ENCODE results near the gene KRT82. TPM values are rescaled to one million over a fixed set of nuclear protein-coding genes. Genes with fewer than 3 reads are reported as not detected.

Gene KRT82
- total RNA-seq, 2 experiments from 2014 or later = not detected

DNA sequence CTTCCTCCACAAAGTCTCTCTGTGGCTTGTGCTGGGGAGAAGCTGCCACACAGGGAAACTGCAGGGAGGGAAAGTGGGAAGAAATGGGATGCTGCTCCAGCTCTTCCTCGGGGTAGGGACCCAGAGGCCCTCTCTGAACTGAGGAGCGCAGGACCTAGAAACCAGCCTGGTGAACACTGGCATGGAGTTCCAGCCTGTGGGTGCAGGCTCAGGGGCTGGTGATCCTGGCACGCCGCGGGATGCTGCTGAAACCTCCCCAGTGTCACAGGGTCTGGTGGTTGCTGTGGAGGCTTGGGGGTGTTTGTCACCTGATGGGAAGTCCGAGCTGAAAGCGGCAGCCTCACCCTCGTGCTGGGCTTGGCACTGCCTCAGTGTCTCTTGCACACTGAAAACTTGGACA, 33.3 kb upstream of the KRT82 start:
- no peaks in the 10 kb centered on the region for H3K4me1 Mint-ChIP-seq
- no peaks in the 10 kb centered on the region for H3K9me3 Mint-ChIP-seq
- H3K27ac Mint-ChIP-seq = no peak overlapping the region
- DNase-seq = no peak
- no peak overlapping the region for H3K4me3 Mint-ChIP-seq
- H3K36me3 Mint-ChIP-seq = no peaks in the 10 kb centered on the region
- peaks cover 38% of the 10 kb centered on the region for H3K27me3 Mint-ChIP-seq

DNA sequence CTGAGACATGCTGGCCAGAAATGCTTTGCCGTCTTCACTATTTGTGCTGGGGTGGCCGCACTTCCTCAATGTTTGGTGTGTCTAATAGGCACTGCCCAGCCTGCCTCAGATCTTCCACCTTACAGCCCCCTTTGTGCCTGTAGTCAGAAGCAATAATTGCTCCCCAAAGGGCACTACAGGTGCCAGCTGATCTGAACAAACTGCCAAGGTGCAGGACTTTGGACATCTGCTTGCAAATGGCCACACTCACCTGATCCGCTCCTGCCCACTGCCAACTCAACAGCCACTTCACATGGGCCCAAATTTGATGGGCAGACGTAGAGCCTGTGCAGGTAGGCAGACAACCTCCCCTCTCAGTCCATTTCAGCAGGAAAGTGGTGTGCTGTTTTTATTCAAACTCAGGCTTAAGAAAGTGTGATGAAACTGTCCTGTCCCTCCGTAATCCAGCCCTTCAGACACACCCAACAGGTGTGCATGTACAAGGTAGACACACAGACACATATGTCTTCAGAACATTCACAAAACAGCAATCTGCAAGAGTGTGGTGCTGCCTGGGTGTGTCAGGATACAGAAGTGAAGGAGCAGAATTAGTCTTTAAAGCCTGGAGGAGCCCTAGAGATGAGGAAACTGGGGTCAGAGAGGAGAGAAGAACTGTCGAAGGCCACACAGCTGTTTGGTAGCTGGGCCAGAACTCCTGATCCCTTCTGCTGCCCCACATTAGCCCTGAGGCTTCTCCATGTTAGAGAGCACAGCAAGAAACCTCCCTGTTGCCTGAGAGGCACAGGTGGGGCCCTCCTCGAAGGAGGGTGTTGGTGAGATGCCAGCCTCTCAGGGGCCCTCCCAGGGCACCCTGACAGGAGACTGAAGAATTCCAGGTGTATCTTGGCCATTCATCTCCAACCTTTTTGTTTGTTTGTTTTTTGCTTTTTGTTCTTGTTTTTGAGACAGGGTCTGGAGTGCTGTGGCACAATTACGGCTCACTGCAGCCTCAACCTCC, 32.5 kb upstream of the KRT82 start:
- no peak overlapping the region for H3K27ac Mint-ChIP-seq
- no peaks in the 10 kb centered on the region for H3K9me3 Mint-ChIP-seq
- DNase-seq = no peak
- H3K4me3 Mint-ChIP-seq = no peak overlapping the region
- peaks cover 32% of the 10 kb centered on the region for H3K27me3 Mint-ChIP-seq
- H3K4me1 Mint-ChIP-seq = no peaks in the 10 kb centered on the region
- no peaks in the 10 kb centered on the region for H3K36me3 Mint-ChIP-seq

GRCh38 chr12:52437508-52437907, 31.4 kb upstream of the KRT82 start:
- peaks cover 29% of the 10 kb centered on the region for H3K27me3 Mint-ChIP-seq
- H3K27ac Mint-ChIP-seq = no peak overlapping the region
- H3K4me3 Mint-ChIP-seq = no peak overlapping the region

GRCh38 chr12:52436828-52437474, 30.8 kb upstream of the KRT82 start:
- Mint-ChIP-seq H3K4me3 (no peak overlapping the region), H3K27ac (no peak overlapping the region), H3K27me3 (peaks cover 24% of the 10 kb centered on the region), H3K36me3 (no peaks in the 10 kb centered on the region), H3K9me3 (no peaks in the 10 kb centered on the region), H3K4me1 (no peaks in the 10 kb centered on the region)
- DNase-seq = no peak

More at GRCh38 chr12:52437508-52437907, 31.4 kb upstream of the KRT82 start:
- DNase-seq = no peak
- no peaks in the 10 kb centered on the region for H3K36me3 Mint-ChIP-seq
- H3K4me1 Mint-ChIP-seq = no peaks in the 10 kb centered on the region
- H3K9me3 Mint-ChIP-seq = no peaks in the 10 kb centered on the region

DNA sequence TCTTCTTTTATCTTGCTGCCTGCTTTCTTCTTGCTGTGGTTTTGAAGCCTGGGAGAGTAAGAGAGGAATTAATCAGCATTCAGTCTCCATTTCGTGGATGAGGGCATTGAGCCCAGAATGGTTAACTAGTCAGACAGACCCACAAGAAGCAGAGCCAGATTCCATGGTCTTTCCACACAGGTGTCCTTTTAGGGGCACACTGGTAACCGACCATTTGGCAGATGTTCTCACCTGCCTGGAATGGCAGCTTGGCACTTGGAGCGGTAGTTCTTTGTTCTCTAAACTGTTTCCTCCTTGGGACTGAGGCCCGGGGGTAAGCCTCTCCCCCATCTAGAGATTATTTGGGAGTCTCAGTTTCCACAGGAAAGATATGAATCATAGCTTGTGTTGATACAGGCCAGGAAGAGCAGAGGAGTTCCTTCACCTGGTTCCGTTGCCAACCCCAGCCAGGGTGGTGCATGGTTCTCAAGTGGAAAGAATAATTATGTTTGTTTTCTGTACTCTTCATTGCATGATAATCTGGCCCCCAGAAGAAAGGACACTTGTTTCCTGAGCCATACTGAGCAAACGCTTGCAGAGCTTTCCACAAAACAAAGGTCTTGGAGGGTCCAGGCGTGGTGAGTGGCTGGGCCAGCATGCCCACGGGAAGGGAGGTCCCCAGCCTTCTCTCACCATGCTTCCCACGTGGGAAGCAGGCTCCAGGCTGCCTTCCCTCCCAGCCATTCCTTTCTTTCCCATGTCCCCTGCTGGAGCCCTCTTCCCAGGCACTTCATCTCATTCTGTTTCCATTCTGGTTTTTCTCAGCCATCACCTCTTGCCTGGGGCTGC, 30.1 kb upstream of the KRT82 start:
- Mint-ChIP-seq H3K9me3 (no peaks in the 10 kb centered on the region), H3K27ac (no peak overlapping the region), H3K4me3 (no peak overlapping the region)

DNA sequence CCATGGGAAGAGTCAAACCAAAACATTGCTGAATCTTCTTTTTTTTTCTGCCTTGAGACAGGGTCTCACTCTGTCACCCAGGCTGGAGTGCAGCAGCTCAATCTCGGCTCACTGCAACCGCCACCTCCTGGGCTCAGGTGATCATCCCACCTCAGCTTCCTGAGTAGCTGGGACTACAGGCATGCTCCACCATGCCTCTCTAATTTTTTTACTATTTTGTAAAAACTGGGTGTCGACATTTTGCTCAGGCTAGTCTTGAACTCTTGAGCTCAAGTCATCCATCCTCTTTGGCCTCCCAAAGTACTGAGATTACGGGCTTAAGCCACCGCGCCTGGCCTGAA, 29.5 kb upstream of the KRT82 start:
- H3K27me3 Mint-ChIP-seq = peaks cover 16% of the 10 kb centered on the region
- no peak overlapping the region for H3K27ac Mint-ChIP-seq
- no peaks in the 10 kb centered on the region for H3K36me3 Mint-ChIP-seq
- no peak overlapping the region for H3K4me3 Mint-ChIP-seq
- no peaks in the 10 kb centered on the region for H3K9me3 Mint-ChIP-seq
- DNase-seq = no peak
- H3K4me1 Mint-ChIP-seq = no peaks in the 10 kb centered on the region

More for the DNA sequence above, 30.1 kb upstream of the KRT82 start:
- Mint-ChIP-seq H3K4me1 (no peaks in the 10 kb centered on the region), H3K36me3 (no peaks in the 10 kb centered on the region), H3K27me3 (peaks cover 21% of the 10 kb centered on the region)
- no peak for DNase-seq

DNA sequence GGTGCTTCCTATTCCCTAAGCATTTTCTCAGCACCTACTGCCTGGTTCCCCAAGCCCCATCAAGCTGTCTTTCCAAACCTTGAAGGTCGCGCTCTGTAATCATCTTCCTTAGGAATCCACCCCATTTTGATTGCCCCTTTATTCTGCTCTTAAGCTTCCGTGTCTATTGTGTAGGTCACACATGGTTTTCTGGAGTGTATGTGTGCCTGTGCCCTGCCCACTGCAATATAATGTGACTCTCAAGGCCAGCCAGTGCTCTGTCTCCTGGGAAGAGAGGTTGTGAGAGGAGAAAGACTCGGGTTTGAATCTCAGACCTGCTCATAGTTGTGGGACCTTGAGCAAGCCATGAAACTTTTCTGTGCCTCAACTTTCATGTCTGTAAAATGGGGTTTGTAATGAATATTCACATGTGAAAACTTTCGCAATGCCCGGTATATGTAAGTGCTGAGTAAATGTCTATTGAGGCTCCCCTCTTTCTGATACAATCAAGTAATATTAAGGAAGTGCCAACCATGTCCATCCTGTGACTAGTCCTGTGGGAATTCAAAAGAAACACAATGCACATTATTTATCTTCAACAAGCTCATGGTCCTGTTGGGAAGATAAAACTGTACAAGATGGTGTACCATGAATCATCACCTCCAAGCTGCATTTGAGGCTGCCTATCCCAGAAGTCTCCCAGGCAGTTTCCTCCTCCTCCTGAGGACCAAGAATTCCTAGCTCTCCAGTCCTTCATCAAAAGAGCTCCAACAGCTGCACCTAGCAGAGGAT, 28.8 kb upstream of the KRT82 start:
- Mint-ChIP-seq H3K9me3 (no peaks in the 10 kb centered on the region), H3K4me1 (no peaks in the 10 kb centered on the region), H3K36me3 (no peaks in the 10 kb centered on the region), H3K27me3 (peaks cover 22% of the 10 kb centered on the region), H3K27ac (no peak overlapping the region), H3K4me3 (no peak overlapping the region)
- no peak for DNase-seq

DNA sequence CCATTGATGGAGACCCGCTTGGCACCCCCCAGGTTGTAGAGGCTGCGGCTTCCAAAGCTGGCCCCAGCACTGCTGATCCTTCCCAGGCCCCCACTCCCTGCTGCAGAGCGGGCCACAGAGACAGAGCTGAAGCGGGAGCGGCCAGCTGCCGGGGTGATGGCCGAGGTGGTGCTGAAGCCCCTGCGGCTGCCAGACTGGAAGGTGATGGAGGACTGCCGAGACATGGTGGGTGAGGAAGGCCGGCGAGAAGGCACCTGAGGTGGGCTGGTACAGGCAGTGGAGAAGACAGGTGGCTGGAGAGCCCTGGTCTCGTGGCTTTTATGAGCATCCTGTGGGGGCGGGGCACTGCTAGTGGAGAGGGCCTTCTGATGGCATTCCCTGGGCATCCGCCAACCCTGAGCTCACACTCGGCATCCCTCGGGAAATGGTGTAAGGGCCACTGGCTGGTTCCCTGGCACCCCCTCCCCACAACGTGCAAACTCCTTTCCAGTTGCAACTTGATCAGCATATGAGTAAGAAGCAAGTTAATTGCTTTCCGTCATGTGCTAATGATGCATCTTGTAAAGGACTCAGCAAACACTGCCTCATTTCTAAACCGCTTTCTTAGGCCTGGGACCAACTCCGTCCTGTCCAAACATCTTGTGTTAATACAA, 28.1 kb upstream of the KRT82 start, which contains the start of gene KRT75:
Gene KRT75 (minus strand): TSS at position 291 of the 653 bp plus-strand sequence. CDS start 67 bp downstream, at position 224.
- Mint-ChIP-seq H3K4me3 (no peak within 1 kb of the TSS), H3K27me3 (peaks cover 23% of the 10 kb centered on the region), H3K4me1 (no peaks in the 10 kb centered on the region), H3K9me3 (no peaks in the 10 kb centered on the region), H3K36me3 (no peaks in the 10 kb centered on the region), H3K27ac (no peak within 1 kb of the TSS)
- no peak for DNase-seq

GRCh38 chr12:52433501-52434080, 27.5 kb upstream of the KRT82 start:
- H3K36me3 Mint-ChIP-seq = no peaks in the 10 kb centered on the region
- H3K4me1 Mint-ChIP-seq = no peaks in the 10 kb centered on the region
- peaks cover 23% of the 10 kb centered on the region for H3K27me3 Mint-ChIP-seq
- H3K9me3 Mint-ChIP-seq = no peaks in the 10 kb centered on the region
- no peak for DNase-seq
- H3K27ac Mint-ChIP-seq = no peak overlapping the region
- no peak overlapping the region for H3K4me3 Mint-ChIP-seq

DNA sequence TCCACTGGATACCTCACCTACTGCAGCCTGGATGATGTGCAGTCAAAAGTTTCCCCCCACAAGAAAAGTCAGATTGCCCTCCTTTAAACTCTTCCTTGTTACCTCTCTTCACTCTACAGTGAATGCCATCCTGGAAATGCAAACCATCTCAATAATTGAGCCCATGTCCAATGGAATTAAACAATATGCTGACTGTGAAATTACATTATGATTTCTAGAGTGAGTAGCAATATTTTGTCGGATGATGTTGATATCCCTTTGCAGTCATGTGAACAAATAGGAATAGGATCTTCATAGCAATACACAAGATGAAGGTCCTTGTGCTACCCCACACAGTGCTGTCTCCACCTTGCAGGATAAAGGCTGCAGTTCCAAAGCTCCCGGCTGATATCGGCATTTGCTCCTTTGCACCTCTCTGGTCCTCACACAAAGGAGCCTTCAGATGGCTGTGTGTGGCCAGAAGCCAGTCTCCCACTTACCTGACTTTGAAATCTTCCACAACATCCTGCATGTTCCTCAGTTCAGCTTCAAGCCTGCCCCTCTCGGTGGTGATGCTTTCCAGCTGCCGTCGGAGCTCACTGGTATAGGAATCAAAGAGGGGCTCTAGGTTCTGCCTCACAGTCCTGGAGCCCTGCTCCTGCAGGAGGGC, 26.5 kb upstream of the KRT82 start:
- Mint-ChIP-seq H3K4me1 (no peaks in the 10 kb centered on the region), H3K9me3 (no peaks in the 10 kb centered on the region), H3K36me3 (no peaks in the 10 kb centered on the region), H3K4me3 (no peak overlapping the region), H3K27ac (no peak overlapping the region), H3K27me3 (peaks cover 23% of the 10 kb centered on the region)
- DNase-seq = no peak

DNA sequence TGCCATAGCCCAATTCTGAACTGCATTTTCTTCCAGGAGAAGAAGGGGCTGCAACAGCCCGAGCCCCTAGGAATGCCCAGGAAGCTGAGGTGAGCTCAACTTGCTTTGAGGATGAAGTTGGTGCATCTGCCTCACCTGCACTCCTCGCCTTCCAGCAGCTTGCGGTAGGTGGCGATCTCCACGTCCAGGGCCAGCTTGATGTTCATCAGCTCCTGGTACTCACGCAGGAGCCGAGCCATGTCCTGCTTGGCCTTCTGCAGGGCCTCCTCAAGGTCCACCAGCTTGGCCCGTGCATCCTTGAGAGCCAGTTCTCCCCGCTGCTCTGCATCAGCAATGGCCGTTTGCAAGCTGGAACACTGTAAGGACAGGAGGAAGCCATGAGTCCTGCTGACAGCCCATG, 22.0 kb upstream of the KRT82 start:
- Mint-ChIP-seq H3K4me3 (no peak overlapping the region), H3K27ac (no peak overlapping the region), H3K4me1 (no peaks in the 10 kb centered on the region), H3K27me3 (peaks cover 15% of the 10 kb centered on the region), H3K9me3 (no peaks in the 10 kb centered on the region), H3K36me3 (no peaks in the 10 kb centered on the region)
- DNase-seq = no peak

- H3K4me3 Mint-ChIP-seq = no peak overlapping the region
- H3K36me3 Mint-ChIP-seq = no peaks in the 10 kb centered on the region
- H3K4me1 Mint-ChIP-seq = no peaks in the 10 kb centered on the region
- H3K27ac Mint-ChIP-seq = no peak overlapping the region
- DNase-seq = no peak
- H3K9me3 Mint-ChIP-seq = no peaks in the 10 kb centered on the region
- H3K27me3 Mint-ChIP-seq = peaks cover 15% of the 10 kb centered on the region
Observed at GRCh38 chr12:52427083-52427482, 20.9 kb upstream of the KRT82 start.

GRCh38 chr12:52426034-52426433, 19.9 kb upstream of the KRT82 start:
- Mint-ChIP-seq H3K9me3 (no peaks in the 10 kb centered on the region), H3K27ac (no peak overlapping the region), H3K4me3 (no peak overlapping the region), H3K4me1 (no peaks in the 10 kb centered on the region), H3K27me3 (peaks cover 10% of the 10 kb centered on the region), H3K36me3 (no peaks in the 10 kb centered on the region)
- DNase-seq = no peak

Measured in activated naive CD8-positive, alpha-beta T cell treated with anti-CD3 and anti-CD28 coated beads for 36 hours (primary cell).